HG03064 (cell line): ENCODE measurements around the gene SLC7A14.

ENCODE experiments used
- ATAC-seq: cut with Tn5 transposase; IDR thresholded peaks from one replicate; pipeline ENCODE4 v1.9.1; 2021; ENCODE audit warnings: low read depth; ENCODE audit not compliant: unreplicated experiment

The SLC7A14 gene

DNA sequence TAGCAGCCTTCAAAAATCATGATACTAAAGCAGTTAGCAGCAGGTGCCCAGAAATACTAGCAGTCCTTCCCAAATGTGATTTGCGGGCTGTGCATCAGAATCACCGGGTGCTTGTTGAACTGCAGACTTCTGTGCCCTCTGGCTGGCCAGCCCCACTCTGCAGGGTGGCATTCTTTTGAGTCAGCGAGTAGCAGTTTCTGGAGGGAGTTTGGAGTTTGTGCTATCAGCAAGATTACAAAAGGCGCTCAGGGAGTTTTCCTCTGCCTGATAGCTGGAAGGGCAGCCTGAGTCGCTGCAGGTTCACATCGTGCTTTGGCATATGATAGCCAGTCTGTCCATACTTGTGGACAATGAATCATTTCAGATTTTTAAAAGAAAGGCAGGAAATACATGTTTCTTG lies 109.6 kb downstream of the SLC7A14 start:
- ATAC-seq, result no peak

DNA sequence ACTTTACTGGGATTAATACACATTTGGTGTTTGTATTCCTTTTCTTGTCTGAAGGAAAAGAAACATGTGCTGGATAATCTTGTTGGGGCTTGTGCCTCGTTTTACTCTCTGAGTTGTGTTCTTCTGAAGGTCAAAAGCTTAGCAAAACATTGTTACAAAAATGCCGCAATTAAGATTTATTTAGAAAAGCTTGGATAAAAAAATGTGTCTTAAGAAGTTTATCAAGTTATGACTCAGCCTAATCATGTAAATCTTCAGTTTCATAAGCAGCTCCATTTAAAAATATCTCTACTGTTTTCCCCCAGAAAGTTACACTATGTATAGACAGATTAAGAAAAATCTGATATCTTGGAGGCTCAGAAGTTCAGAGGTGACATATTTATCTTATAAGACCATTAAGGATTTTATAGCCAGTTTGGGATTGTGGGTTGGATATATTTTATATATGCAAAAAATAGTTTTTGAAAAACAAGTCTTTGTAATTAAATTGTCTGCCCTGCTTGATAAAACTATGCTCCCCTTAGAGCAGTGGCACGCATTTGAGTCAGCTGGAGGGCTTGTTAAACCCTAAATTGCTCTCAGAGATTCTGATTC lies 110.7 kb downstream of the SLC7A14 start:
- ATAC-seq, result no peak

GRCh38 chr3:170473358-170473757 lies 112.5 kb downstream of the SLC7A14 start:
- no peak for ATAC-seq

GRCh38 chr3:170471149-170471548 lies 114.7 kb downstream of the SLC7A14 start:
- ATAC-seq, result no peak

GRCh38 chr3:170470063-170471016 lies 115.5 kb downstream of the SLC7A14 start:
- no peak for ATAC-seq

DNA sequence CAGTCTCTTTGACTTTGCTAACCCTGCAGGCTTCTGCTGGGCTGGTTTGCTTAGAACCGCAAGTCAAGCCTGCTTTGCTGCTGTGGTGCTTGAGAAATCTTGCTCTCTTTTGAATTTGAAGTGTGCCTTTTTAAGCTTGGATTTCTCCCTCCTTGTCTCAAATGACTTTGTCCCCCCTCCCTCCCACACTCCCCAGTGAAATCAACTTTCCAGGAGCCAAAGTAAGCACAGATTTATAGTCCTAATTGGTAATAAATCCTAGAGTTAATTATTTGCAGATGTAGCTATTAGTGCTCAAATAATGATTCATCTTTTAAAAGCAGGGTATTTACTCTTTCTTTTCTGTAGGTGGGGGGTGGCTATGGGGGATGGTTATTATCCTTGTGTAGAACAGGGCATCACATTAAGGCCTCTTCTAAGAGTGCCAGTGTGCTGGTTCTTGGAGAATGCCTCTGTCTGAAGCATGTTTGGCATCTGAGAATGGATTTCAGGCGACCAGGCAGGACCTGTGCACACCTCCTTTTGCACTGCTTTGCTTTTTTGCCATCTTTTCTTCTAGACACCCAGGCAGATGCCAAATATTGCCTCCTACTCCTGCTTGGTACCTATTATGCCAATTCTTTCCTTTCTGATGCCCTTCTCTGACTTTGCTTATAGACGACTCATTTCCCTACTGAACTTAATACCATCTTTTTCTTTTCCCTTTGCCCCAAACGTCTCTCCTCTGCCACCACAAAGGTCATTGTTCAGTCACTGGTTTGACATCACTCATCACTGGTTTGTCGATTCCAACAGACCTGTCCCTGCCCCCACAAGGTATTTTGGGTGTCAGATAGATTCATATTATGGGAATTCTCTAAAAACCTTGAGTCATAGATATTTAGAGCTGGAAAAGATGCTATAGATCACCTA lies 116.5 kb downstream of the SLC7A14 start:
- no peak for ATAC-seq

- ATAC-seq, result no peak
Observed at GRCh38 chr3:170467571-170468147, 118.2 kb downstream of the SLC7A14 start.

DNA sequence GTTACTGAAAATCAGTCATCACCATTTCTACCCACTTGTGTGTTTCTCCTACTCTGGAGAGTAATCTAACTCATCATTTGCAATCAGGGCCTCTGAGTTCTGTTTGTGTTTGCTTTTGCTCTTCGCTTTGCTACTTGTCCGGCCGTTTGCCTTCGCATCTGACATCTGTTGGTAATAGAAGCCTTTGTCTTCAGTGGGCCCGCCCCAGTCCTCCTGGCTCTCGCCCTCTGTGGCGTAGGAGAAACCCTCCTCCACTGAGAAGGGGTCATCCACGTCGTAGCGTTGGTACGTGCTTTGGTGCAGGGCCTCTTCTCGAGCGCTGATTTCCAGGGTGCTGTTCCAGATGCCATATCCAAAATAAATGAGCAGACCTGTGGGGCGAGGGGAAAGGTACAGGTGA lies 118.9 kb downstream of the SLC7A14 start:
- ATAC-seq, result no peak

- ATAC-seq, result no peak
Observed at GRCh38 chr3:170465955-170466354, 119.9 kb downstream of the SLC7A14 start.

DNA sequence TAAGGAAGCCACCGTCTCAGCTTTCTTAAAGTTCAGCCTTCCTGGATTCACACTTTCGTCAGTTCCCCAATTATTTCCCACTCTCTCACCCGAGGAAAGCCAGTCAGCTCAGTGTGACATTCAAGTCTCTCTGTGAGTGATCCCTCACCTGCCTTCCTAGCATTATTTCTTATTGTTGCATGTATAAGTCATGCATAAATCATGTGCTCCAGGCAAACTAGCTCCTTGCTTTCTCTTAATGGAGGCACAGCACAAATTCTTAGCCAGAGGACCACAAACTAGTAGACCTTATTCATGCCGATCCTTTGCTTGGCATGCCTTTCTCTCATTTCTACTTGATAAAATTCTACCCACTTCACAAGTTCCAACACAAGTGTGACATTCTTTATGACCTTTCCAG lies 122.9 kb downstream of the SLC7A14 start:
- ATAC-seq, result no peak

- ATAC-seq, result no peak
Observed at GRCh38 chr3:170458285-170458684, 127.6 kb downstream of the SLC7A14 start.

- ATAC-seq, result no peak
Observed at GRCh38 chr3:170454509-170454908, 131.4 kb downstream of the SLC7A14 start.

DNA sequence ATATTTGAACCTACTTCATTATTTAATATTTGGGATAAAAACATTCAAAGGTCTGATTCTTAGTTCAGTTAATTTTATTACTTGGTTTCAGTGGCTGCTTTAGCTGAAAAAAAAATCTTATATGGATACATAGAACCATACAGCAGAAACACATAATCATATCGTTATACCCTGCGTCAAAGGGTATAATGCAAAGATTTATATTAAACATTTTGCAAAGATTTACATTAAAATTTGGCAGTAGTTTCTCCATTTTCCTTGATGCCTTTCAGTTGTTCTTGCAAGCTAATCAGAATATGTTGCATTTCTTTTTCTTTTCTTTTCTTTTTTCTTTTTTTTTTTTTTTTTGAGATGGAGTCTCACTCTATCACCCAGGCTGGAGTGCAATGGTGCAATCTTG lies 135.8 kb downstream of the SLC7A14 start:
- ATAC-seq, result no peak

- ATAC-seq, result no peak
Observed at GRCh38 chr3:170448584-170448983, 137.3 kb downstream of the SLC7A14 start.

DNA sequence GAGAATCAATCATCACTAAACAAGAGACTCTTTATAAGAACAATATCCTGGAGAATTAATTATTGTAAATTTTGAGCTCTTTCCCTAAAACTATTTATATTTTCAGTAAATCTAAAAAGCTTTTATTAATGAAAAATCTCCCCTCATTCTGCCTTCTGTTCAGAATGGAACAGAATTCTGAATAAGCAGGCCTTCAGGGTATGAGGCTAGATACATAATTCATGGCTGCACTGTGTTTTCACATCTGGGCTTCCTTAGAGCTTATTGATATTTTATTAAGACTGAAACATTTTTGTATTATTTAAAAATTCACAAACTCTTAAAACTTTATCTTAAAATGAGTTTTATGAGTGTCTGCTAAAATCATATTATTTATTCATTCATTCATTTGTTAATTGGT lies 142.4 kb downstream of the SLC7A14 start:
- no peak for ATAC-seq

DNA sequence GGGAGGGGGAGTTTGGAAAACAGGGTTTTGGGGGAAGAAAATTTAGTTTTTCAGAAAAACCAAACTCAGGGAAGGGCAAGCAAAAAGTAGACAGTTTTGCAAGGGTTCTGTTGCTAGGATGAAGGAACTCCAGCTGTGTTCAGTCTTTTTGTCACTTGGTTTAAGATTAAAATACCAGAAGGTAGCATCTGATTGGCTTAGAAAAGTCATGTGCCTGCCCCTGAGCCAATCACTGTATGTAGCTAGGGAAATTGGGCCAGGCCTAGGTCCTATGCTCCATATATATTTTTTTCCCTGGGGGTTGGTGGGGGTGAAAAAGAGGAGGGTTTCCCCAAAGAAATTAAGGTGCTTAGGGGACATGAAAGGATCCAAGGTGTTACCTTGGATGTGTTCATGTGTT lies 142.9 kb downstream of the SLC7A14 start:
- ATAC-seq, result no peak

DNA sequence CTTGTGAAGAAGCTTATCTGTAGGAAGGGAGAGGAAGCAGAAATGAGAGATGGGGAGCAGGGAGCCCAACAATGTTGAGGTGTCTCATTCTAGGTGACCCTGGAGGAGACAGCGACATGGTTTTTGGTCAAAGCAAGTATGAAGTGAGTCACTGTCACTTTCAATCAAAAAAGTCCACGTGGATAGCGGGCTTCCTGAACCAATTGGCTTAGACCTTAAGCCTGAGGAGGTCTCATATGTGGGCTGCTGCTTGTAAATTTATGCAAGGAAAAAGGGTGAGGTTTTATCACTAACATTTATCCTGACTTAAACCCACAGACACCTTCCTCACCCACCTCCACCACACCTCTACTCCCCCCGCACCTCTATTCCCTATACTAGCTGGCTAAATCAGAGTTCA lies 144.5 kb downstream of the SLC7A14 start:
- no peak for ATAC-seq

DNA sequence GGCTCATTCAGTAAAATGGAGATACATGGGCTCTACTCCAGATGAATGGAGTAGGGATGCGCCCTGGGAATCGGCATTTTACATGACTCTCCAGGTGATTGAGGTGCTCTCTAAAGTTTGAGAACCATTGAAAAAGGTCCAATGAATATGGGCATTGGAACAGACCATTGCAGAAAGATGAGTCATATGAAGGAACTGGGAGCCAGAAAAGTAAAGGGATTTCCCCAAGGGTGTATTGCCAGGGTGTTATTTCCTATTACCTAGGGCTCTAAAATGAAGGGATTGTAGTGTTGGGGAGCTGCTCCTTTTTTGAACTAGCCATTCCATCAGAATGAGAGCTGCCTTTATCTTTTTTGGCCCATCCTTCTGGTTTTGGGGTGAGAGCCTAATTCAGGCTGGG lies 145.5 kb downstream of the SLC7A14 start:
- ATAC-seq, result no peak

DNA sequence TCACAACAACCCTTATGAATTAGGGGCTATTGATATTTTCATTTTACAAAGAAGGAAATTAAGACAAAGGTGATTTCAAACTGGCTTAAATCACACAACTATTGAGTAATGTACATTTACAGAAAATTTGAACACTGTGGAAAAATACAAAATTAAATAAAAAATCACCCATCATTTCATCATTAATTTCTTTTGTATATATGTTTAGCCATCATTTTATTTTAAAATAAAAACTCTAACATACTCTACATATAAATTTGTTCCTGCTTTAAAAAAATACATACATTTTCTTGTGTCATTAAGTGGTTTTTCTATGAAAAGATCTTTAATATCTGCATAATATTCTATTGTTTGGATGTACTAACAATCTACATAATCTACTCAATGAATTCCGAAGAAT lies 147.0 kb downstream of the SLC7A14 start:
- no peak for ATAC-seq

GRCh38 chr3:170437696-170438407 lies 148.0 kb downstream of the SLC7A14 start:
- ATAC-seq, result no peak
